GM12878 (cell line): ENCODE results near the gene LEF1. TPM values are rescaled to one million over a fixed set of nuclear protein-coding genes. Genes with fewer than 3 reads are reported as not detected.

ENCODE experiments used
- CBX5 ChIP-seq: sonication (generic); IDR thresholded peaks from 2 replicates; pipeline ENCODE4 v1.6.1; 2016; ENCODE audit warnings: low read depth, moderate library complexity, mild to moderate bottlenecking, inconsistent platforms
- MEF2B ChIP-seq: fragments of 450-650 bp; IDR thresholded peaks from 2 replicates; pipeline ENCODE4 v1.6.1; 2018; ENCODE audit warnings: mild to moderate bottlenecking, moderate library complexity; ENCODE audit not compliant: partially characterized antibody, poor library complexity, severe bottlenecking
- POLR2A ChIP-seq: IDR thresholded peaks from 2 replicates; pipeline ENCODE4 v1.6.1; 2011; ENCODE audit warnings: low read depth, mild to moderate bottlenecking, low read length
- RAD21 ChIP-seq: IDR thresholded peaks from 2 replicates; pipeline ENCODE4 v1.6.1; 2011; ENCODE audit warnings: mild to moderate bottlenecking, low read depth, low read length, moderate library complexity; ENCODE audit not compliant: insufficient read depth
- SREBF2 ChIP-seq: IDR thresholded peaks from 2 replicates; pipeline ENCODE4 v1.6.1; 2012; ENCODE audit warnings: mild to moderate bottlenecking, low read length
- polyA plus RNA-seq, 11 experiments: library from polyadenylated mRNA; depleted of rRNA in 4 of 11; unstranded in 6 of 11; stranded (reverse) in 5 of 11; fragments of >200 nt; fragmentation: Nextera tagmentation in 4 of 11; fragmentation: Illumina TruSeq in 1 of 11; extraction: Ambion mirVana in 4 of 11; extraction: Trizol in 1 of 11; gene quantifications; 1 replicate in 1 of 11; 2 replicates in 10 of 11; pipeline versions ENCODE4 v1.2.1 to v1.2.3, GENCODE V29; 2011 to 2016; ENCODE audit warnings: inconsistent platforms in 2 of 11, missing spikeins in 2 of 11, low read depth in 1 of 11
- total RNA-seq, 4 experiments: library from RNA; depleted of rRNA in 3 of 4; stranded (reverse); fragments of >200 nt in 3 of 4; fragmentation: Illumina TruSeq in 1 of 4; extraction: Trizol in 1 of 4; gene quantifications; 2 replicates each; pipeline versions ENCODE4 v1.2.1 to v1.2.3, GENCODE V29; 2013 to 2021
- TF ChIP-seq, protein P1 (sequence below): fragments of 450-650 bp; IDR thresholded peaks from 2 replicates; pipeline ENCODE4 v1.6.1; 2017; ENCODE audit warnings: mild to moderate bottlenecking, moderate library complexity
- TF ChIP-seq, protein P2 (sequence below): fragments of 150-350 bp; IDR thresholded peaks from 2 replicates; pipeline ENCODE4 v1.6.1; 2016; ENCODE audit warnings: low read depth, low read length
- TF ChIP-seq, protein P3 (sequence below): IDR thresholded peaks from 2 replicates; pipeline ENCODE4 v1.6.1; 2012; ENCODE audit warnings: mild to moderate bottlenecking, low read depth, low read length

The LEF1 gene
- total and polyA plus RNA-seq, 10 of the 15 experiments (the other 5 are each of a cell fraction or from before 2014, with no cell fraction given) = 10.2 to 38.1 (median 19.5) TPM

GRCh38 chr4:108152980-108153379 lies 15.8 kb downstream of the LEF1 start (continued):
- TF ChIP-seq SREBF2 (no peak), MEF2B (no peak), RAD21 (no peak), CBX5 (no peak), POLR2A (no peak)
- TF ChIP-seq, protein P1, sequence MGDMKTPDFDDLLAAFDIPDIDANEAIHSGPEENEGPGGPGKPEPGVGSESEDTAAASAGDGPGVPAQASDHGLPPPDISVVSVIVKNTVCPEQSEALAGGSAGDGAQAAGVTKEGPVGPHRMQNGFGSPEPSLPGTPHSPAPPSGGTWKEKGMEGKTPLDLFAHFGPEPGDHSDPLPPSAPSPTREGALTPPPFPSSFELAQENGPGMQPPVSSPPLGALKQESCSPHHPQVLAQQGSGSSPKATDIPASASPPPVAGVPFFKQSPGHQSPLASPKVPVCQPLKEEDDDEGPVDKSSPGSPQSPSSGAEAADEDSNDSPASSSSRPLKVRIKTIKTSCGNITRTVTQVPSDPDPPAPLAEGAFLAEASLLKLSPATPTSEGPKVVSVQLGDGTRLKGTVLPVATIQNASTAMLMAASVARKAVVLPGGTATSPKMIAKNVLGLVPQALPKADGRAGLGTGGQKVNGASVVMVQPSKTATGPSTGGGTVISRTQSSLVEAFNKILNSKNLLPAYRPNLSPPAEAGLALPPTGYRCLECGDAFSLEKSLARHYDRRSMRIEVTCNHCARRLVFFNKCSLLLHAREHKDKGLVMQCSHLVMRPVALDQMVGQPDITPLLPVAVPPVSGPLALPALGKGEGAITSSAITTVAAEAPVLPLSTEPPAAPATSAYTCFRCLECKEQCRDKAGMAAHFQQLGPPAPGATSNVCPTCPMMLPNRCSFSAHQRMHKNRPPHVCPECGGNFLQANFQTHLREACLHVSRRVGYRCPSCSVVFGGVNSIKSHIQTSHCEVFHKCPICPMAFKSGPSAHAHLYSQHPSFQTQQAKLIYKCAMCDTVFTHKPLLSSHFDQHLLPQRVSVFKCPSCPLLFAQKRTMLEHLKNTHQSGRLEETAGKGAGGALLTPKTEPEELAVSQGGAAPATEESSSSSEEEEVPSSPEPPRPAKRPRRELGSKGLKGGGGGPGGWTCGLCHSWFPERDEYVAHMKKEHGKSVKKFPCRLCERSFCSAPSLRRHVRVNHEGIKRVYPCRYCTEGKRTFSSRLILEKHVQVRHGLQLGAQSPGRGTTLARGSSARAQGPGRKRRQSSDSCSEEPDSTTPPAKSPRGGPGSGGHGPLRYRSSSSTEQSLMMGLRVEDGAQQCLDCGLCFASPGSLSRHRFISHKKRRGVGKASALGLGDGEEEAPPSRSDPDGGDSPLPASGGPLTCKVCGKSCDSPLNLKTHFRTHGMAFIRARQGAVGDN = no peak
- TF ChIP-seq, protein P2, sequence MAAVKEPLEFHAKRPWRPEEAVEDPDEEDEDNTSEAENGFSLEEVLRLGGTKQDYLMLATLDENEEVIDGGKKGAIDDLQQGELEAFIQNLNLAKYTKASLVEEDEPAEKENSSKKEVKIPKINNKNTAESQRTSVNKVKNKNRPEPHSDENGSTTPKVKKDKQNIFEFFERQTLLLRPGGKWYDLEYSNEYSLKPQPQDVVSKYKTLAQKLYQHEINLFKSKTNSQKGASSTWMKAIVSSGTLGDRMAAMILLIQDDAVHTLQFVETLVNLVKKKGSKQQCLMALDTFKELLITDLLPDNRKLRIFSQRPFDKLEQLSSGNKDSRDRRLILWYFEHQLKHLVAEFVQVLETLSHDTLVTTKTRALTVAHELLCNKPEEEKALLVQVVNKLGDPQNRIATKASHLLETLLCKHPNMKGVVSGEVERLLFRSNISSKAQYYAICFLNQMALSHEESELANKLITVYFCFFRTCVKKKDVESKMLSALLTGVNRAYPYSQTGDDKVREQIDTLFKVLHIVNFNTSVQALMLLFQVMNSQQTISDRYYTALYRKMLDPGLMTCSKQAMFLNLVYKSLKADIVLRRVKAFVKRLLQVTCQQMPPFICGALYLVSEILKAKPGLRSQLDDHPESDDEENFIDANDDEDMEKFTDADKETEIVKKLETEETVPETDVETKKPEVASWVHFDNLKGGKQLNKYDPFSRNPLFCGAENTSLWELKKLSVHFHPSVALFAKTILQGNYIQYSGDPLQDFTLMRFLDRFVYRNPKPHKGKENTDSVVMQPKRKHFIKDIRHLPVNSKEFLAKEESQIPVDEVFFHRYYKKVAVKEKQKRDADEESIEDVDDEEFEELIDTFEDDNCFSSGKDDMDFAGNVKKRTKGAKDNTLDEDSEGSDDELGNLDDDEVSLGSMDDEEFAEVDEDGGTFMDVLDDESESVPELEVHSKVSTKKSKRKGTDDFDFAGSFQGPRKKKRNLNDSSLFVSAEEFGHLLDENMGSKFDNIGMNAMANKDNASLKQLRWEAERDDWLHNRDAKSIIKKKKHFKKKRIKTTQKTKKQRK = no peak
- TF ChIP-seq, protein P3, sequence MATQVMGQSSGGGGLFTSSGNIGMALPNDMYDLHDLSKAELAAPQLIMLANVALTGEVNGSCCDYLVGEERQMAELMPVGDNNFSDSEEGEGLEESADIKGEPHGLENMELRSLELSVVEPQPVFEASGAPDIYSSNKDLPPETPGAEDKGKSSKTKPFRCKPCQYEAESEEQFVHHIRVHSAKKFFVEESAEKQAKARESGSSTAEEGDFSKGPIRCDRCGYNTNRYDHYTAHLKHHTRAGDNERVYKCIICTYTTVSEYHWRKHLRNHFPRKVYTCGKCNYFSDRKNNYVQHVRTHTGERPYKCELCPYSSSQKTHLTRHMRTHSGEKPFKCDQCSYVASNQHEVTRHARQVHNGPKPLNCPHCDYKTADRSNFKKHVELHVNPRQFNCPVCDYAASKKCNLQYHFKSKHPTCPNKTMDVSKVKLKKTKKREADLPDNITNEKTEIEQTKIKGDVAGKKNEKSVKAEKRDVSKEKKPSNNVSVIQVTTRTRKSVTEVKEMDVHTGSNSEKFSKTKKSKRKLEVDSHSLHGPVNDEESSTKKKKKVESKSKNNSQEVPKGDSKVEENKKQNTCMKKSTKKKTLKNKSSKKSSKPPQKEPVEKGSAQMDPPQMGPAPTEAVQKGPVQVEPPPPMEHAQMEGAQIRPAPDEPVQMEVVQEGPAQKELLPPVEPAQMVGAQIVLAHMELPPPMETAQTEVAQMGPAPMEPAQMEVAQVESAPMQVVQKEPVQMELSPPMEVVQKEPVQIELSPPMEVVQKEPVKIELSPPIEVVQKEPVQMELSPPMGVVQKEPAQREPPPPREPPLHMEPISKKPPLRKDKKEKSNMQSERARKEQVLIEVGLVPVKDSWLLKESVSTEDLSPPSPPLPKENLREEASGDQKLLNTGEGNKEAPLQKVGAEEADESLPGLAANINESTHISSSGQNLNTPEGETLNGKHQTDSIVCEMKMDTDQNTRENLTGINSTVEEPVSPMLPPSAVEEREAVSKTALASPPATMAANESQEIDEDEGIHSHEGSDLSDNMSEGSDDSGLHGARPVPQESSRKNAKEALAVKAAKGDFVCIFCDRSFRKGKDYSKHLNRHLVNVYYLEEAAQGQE = no peak
- TF ChIP-seq, all 136 proteins: peak for 0
